T47D (cell line): ENCODE results near the gene SSRP1.

ENCODE experiments used
- DNase-seq, 2 experiments: peaks; one replicate each; pipeline versions ENCODE4 v3.0.0 to v3.0.0-alpha.2; 2011 to 2012; ENCODE audit warnings: low read depth in 1 of 2, low spot score in 1 of 2
- JUND ChIP-seq: IDR thresholded peaks from 2 replicates; pipeline ENCODE4 v1.6.1; 2012; ENCODE audit warnings: low read depth
- in situ Hi-C: cut with HindIII; loops from 2 replicates; pipeline ENCODE4 v1.10.0; 2016; ENCODE audit warnings: low sequenced_read_pairs, low pct_unique_long_range_greater_than_20kb

Gene SSRP1

GRCh38 chr11:57324154-57324885 is 11.4 kb downstream of the SSRP1 start:
- DNase-seq = peak; percentile 47 to 57
- in situ Hi-C loops = no loop called here
- no peak for TF ChIP-seq JUND

- no peak for DNase-seq
- TF ChIP-seq JUND = no peak
- in situ Hi-C loops = no loop called here
These were observed 11.9 kb downstream of the SSRP1 start for GRCh38 chr11:57323855-57324153.

- DNase-seq = peak; percentile 67 to 77
- in situ Hi-C loops = no loop called here
These were observed 12.4 kb downstream of the SSRP1 start for GRCh38 chr11:57323167-57323854.

GRCh38 chr11:57322256-57323166 is 13.2 kb downstream of the SSRP1 start:
- in situ Hi-C loops = no loop called here
- no peak for TF ChIP-seq JUND
- DNase-seq = peak; percentile 98

More at GRCh38 chr11:57323167-57323854, 12.4 kb downstream of the SSRP1 start:
- TF ChIP-seq JUND = no peak

DNA sequence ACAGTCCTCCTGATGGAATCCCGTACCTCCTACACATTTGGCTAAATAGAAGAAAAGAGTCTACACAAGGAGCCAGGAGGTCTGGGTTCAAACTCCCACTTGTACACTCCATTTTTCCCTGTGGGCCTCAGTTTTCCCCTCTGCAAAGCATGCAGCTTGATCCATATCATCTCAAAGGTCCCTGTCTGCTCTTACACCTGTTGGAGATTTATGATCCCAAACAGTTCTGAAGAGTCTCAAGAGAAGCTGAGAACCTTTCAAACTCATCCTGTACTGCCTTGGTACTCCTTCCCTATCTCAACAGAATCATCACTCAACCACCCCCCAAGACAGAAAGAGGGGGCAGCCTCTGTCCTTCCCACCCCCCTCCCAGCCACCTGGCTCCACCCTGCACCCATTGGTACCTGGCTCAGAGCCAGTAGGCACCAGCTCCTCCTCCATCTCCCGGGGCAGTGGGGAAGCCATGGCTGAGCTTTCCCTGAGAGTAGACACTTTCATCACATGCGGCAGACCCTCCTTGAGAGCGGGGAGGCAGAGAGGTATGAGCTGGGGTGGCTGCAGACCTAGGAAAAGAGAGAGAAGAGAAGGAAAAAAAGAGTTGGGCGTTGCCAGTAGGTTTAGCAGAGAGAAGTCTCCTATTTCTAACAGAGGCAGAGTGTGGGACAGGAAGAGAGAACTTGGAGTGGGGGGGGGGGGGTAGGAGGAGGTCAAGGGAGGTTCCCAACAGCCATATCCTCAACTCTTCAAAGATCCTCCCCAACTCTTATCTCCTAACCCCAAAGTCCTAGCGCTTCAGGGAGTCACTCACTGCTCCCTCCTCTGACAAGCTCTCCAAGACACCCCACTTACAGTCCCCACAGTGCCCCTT is 14.1 kb downstream of the SSRP1 start:
- in situ Hi-C loops = no loop called here
- peak; percentile 67 to 81 for DNase-seq
- TF ChIP-seq JUND = no peak

- in situ Hi-C loops = no loop called here
- peak; percentile 38 to 74 for DNase-seq
- no peak for TF ChIP-seq JUND
These were observed 14.8 kb downstream of the SSRP1 start for GRCh38 chr11:57320719-57321387.

DNA sequence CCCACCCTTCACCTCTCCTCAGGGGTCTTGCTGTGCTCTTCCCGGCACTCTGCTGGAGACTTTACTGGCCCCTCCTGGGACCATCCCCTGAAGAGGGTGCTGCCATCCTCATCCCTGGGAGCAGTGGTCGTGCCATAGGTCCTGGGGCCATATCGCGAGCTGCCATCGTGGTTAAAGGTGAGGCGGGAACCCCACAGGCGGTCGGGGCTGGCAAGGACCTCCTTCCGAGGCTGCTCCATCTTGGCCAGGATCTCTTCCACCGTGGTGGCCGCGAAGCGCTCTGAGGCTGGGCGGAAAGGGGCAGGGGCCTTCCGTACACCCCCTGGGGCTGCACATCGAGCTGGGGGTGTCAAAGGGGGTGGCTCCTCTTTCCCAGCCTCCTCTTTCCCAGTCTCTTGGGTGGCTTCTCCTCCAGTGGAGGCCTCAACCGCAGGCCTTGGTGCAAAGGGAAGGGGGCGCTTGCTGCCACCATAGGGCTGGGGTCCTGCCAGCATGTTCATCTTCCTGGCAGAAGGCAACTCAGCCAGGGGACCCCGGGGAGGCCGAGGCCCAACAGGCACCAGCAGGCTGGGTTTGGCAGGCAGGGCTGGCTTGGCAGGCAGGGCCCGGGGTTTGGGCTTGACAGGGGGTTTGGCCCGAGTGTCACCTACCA is 15.5 kb downstream of the SSRP1 start:
- in situ Hi-C loops = no loop called here
- no peak for TF ChIP-seq JUND
- DNase-seq = no peak

DNA sequence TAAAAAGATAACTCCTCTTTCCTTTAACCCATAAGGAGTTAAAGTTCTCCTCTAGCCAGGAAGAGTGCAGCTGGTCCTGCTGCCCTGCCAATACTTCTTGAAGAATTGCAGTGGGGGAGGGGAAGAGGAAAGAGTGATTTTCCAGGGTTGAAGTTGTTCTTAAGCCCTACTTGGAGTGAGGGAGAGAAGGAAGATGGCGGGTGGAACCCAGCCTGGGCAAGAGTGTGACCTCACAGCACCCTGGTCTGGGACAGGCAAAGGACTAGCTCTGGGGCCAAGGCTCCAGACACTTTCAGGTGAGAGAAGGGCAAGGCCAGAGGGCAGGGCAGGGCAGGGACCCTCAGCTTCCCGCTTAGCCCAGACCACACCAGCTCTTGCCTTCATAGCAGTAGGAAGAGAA is 17.5 kb downstream of the SSRP1 start:
- in situ Hi-C loops = no loop called here
- no peak for TF ChIP-seq JUND
- DNase-seq = peak in 1 of 2 experiments; percentile 51

DNA sequence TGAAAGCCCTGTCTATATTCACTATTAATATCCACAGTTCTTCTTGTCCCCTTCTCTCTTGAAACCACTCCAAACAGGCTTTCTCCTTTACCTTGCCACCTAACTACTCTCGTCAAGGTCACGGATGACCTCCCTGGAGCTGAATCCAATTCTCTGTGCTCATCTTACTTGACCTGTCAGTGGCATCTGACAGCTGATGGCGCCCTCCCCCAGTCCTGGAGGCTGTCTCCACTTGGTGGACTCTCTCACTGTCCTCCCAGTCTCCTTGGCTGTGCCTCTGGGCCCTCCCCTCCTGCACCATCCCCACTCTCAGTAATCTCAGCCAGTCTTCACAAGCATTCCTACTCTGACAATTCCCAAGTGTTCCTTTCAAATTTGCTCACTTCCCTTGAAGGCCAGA is 19.7 kb downstream of the SSRP1 start:
- no peak for DNase-seq
- no peak for TF ChIP-seq JUND
- in situ Hi-C loops = no loop called here

GRCh38 chr11:57315491-57315890 is 20.2 kb downstream of the SSRP1 start:
- in situ Hi-C loops = no loop called here
- no peak for DNase-seq
- no peak for TF ChIP-seq JUND
